RKO (cell line): Measurements from ENCODE around the gene NRGN.
A peak's percentile ranks its signal among the peaks of the same experiment; 100 is the strongest.

Experiments used
- DNase-seq: peaks from one replicate; pipeline ENCODE4 v3.0.0-alpha.2; 2016; ENCODE audit warnings: low spot score

The NRGN gene

GRCh38 chr11:124739479-124740276 lies at the start of gene NRGN:
TSS of gene NRGN (plus strand) at chr11:124739942. CDS start at chr11:124740085, 143 bp downstream.
- peak; percentile 90 for DNase-seq

- DNase-seq, result no peak
These were observed 46.6 kb upstream of the NRGN start for GRCh38 chr11:124693142-124693541.

- no peak for DNase-seq
These were observed 40.2 kb upstream of the NRGN start for GRCh38 chr11:124699547-124699946.

GRCh38 chr11:124700028-124700427 lies 39.7 kb upstream of the NRGN start:
- no peak for DNase-seq

GRCh38 chr11:124707829-124708228 lies 31.9 kb upstream of the NRGN start:
- DNase-seq, result no peak

- no peak for DNase-seq
These were observed 27.4 kb upstream of the NRGN start for GRCh38 chr11:124712392-124712791.

GRCh38 chr11:124716591-124716990 lies 23.2 kb upstream of the NRGN start:
- DNase-seq, result no peak

- no peak for DNase-seq
These were observed 22.3 kb upstream of the NRGN start for GRCh38 chr11:124717421-124717785.

- no peak for DNase-seq
These were observed 21.7 kb upstream of the NRGN start for GRCh38 chr11:124717786-124718651.

GRCh38 chr11:124718801-124719200 lies 20.9 kb upstream of the NRGN start:
- DNase-seq, result no peak

- no peak for DNase-seq
These were observed 20.2 kb upstream of the NRGN start for GRCh38 chr11:124719534-124719933.

GRCh38 chr11:124722176-124722575 lies 17.6 kb upstream of the NRGN start:
- DNase-seq, result no peak

GRCh38 chr11:124724979-124725718 lies 14.6 kb upstream of the NRGN start:
- no peak for DNase-seq

GRCh38 chr11:124725719-124726105 lies 14.0 kb upstream of the NRGN start:
- no peak for DNase-seq

GRCh38 chr11:124727474-124727873 lies 12.3 kb upstream of the NRGN start:
- DNase-seq, result no peak

- no peak for DNase-seq
These were observed 11.6 kb upstream of the NRGN start for GRCh38 chr11:124728134-124728533.

- no peak for DNase-seq
These were observed 10.2 kb upstream of the NRGN start for GRCh38 chr11:124729571-124729970.

GRCh38 chr11:124732230-124732629 lies 7.5 kb upstream of the NRGN start:
- DNase-seq, result no peak

- DNase-seq, result no peak
These were observed 3.0 kb upstream of the NRGN start for GRCh38 chr11:124736736-124737135.

- no peak for DNase-seq
These were observed 2.0 kb upstream of the NRGN start for GRCh38 chr11:124737638-124738305.

- DNase-seq, result no peak
These were observed 846 bp upstream of the NRGN start for GRCh38 chr11:124738713-124739478.
